ENCODE data around the gene SEC23B.

- TF ChIP-seq CBX1 (IDR thresholded peaks at IDR 0.05; ENCODE audit: low read depth), result no peak
- TF ChIP-seq POGZ (CRISPR knock-in tag; IDR thresholded peaks at IDR 0.05), result no peak
- TF ChIP-seq ATRX (CRISPR knock-in tag; IDR thresholded peaks at IDR 0.05; ENCODE audit: borderline replicate concordance), result no peak
- TF ChIP-seq MAZ (IDR thresholded peaks at IDR 0.05; ENCODE audit: borderline replicate concordance, low read depth, low read length), result no peak
- no peak for TF ChIP-seq MAZ (CRISPR knock-in tag; IDR thresholded peaks at IDR 0.05; ENCODE audit: low read depth)
- no peak for TF ChIP-seq ZBTB33 (CRISPR knock-in tag; IDR thresholded peaks at IDR 0.05)
- TF ChIP-seq CTCF (CRISPR knock-in tag; IDR thresholded peaks at IDR 0.05), result no peak
- no peak for TF ChIP-seq EP300 (IDR thresholded peaks at IDR 0.05; ENCODE audit: low read depth in 2 of 2, low read length in 2 of 2)
- no peak for TF ChIP-seq EP300 (CRISPR knock-in tag; IDR thresholded peaks at IDR 0.05; ENCODE audit: borderline replicate concordance)
- no peak for TF ChIP-seq HNRNPUL1 (IDR thresholded peaks at IDR 0.05; ENCODE audit: low read depth, low read length)
These were observed 19.6 kb downstream of the SEC23B start for GRCh38 chr20:18527339-18527738.
